ENCODE results near the gene DLGAP4.

DLGAP4 gene

GRCh38 chr20:36336954-36337704, 31.0 kb downstream of the DLGAP4 start:
- no peak overlapping the region for H3K4me3 ChIP-seq (ENCODE audit: low read depth, low read length)
- no peaks in the 10 kb centered on the region for H3K36me3 ChIP-seq (ENCODE audit: control insufficient read depth, insufficient read depth, low read length)
- H3K27ac ChIP-seq (ENCODE audit: low read depth, low read length) = no peak overlapping the region
- H3K9ac ChIP-seq (ENCODE audit: low read length) = no peak overlapping the region
- H3K4me1 ChIP-seq (ENCODE audit: control insufficient read depth, insufficient read depth, low read length) = peaks cover 48% of the 10 kb centered on the region
- H3K27me3 ChIP-seq (ENCODE audit: control insufficient read depth, insufficient read depth, low read length) = peaks cover 16% of the 10 kb centered on the region
- no peaks in the 10 kb centered on the region for H3K9me3 ChIP-seq (ENCODE audit: control insufficient read depth, insufficient read depth, low read depth, low read length)

- Histone ChIP-seq H3K9ac (ENCODE audit: low read length) (no peak overlapping the region), H3K27me3 (ENCODE audit: control insufficient read depth, insufficient read depth, low read length) (peaks cover 15% of the 10 kb centered on the region)
These were observed 31.7 kb downstream of the DLGAP4 start for GRCh38 chr20:36337886-36338285.

GRCh38 chr20:36339646-36340592, 33.8 kb downstream of the DLGAP4 start:
- peaks cover 26% of the 10 kb centered on the region for H3K4me1 ChIP-seq (ENCODE audit: control insufficient read depth, insufficient read depth, low read length)
- no peaks in the 10 kb centered on the region for H3K27me3 ChIP-seq (ENCODE audit: control insufficient read depth, insufficient read depth, low read length)
- no peak overlapping the region for H3K9ac ChIP-seq (ENCODE audit: low read length)
- no peaks in the 10 kb centered on the region for H3K36me3 ChIP-seq (ENCODE audit: control insufficient read depth, insufficient read depth, low read length)
- H3K27ac ChIP-seq (ENCODE audit: low read depth, low read length) = no peak overlapping the region
- H3K4me3 ChIP-seq (ENCODE audit: low read depth, low read length) = no peak overlapping the region
- no peaks in the 10 kb centered on the region for H3K9me3 ChIP-seq (ENCODE audit: control insufficient read depth, insufficient read depth, low read depth, low read length)

More at GRCh38 chr20:36337886-36338285, 31.7 kb downstream of the DLGAP4 start:
- H3K36me3 ChIP-seq (ENCODE audit: control insufficient read depth, insufficient read depth, low read length) = no peaks in the 10 kb centered on the region
- no peak overlapping the region for H3K4me3 ChIP-seq (ENCODE audit: low read depth, low read length)
- H3K27ac ChIP-seq (ENCODE audit: low read depth, low read length) = no peak overlapping the region
- H3K9me3 ChIP-seq (ENCODE audit: control insufficient read depth, insufficient read depth, low read depth, low read length) = no peaks in the 10 kb centered on the region
- peaks cover 46% of the 10 kb centered on the region for H3K4me1 ChIP-seq (ENCODE audit: control insufficient read depth, insufficient read depth, low read length)

- H3K36me3 ChIP-seq (ENCODE audit: control insufficient read depth, insufficient read depth, low read length) = no peaks in the 10 kb centered on the region
- H3K27me3 ChIP-seq (ENCODE audit: control insufficient read depth, insufficient read depth, low read length) = no peaks in the 10 kb centered on the region
- no peaks in the 10 kb centered on the region for H3K9me3 ChIP-seq (ENCODE audit: control insufficient read depth, insufficient read depth, low read depth, low read length)
- no peak overlapping the region for H3K4me3 ChIP-seq (ENCODE audit: low read depth, low read length)
- no peak overlapping the region for H3K9ac ChIP-seq (ENCODE audit: low read length)
- peaks cover 24% of the 10 kb centered on the region for H3K4me1 ChIP-seq (ENCODE audit: control insufficient read depth, insufficient read depth, low read length)
- H3K27ac ChIP-seq (ENCODE audit: low read depth, low read length) = no peak overlapping the region
These were observed 34.5 kb downstream of the DLGAP4 start for GRCh38 chr20:36340593-36340990.

GRCh38 chr20:36341331-36342020, 35.3 kb downstream of the DLGAP4 start:
- H3K9me3 ChIP-seq (ENCODE audit: control insufficient read depth, insufficient read depth, low read depth, low read length) = no peaks in the 10 kb centered on the region
- H3K27ac ChIP-seq (ENCODE audit: low read depth, low read length) = no peak overlapping the region
- H3K4me1 ChIP-seq (ENCODE audit: control insufficient read depth, insufficient read depth, low read length) = peaks cover 21% of the 10 kb centered on the region
- no peak overlapping the region for H3K4me3 ChIP-seq (ENCODE audit: low read depth, low read length)
- no peaks in the 10 kb centered on the region for H3K36me3 ChIP-seq (ENCODE audit: control insufficient read depth, insufficient read depth, low read length)
- H3K9ac ChIP-seq (ENCODE audit: low read length) = no peak overlapping the region
- no peaks in the 10 kb centered on the region for H3K27me3 ChIP-seq (ENCODE audit: control insufficient read depth, insufficient read depth, low read length)

- H3K9ac ChIP-seq (ENCODE audit: low read length) = no peak overlapping the region
- H3K4me3 ChIP-seq (ENCODE audit: low read depth, low read length) = no peak overlapping the region
- H3K27ac ChIP-seq (ENCODE audit: low read depth, low read length) = no peak overlapping the region
- H3K27me3 ChIP-seq (ENCODE audit: control insufficient read depth, insufficient read depth, low read length) = no peaks in the 10 kb centered on the region
- no peaks in the 10 kb centered on the region for H3K36me3 ChIP-seq (ENCODE audit: control insufficient read depth, insufficient read depth, low read length)
- no peaks in the 10 kb centered on the region for H3K9me3 ChIP-seq (ENCODE audit: control insufficient read depth, insufficient read depth, low read depth, low read length)
- H3K4me1 ChIP-seq (ENCODE audit: control insufficient read depth, insufficient read depth, low read length) = peaks cover 14% of the 10 kb centered on the region
These were observed 36.4 kb downstream of the DLGAP4 start for GRCh38 chr20:36342331-36343120.

GRCh38 chr20:36343641-36344040, 37.5 kb downstream of the DLGAP4 start:
- H3K27me3 ChIP-seq (ENCODE audit: control insufficient read depth, insufficient read depth, low read length) = no peaks in the 10 kb centered on the region

GRCh38 chr20:36344517-36345132, 38.5 kb downstream of the DLGAP4 start:
- no peaks in the 10 kb centered on the region for H3K9me3 ChIP-seq (ENCODE audit: control insufficient read depth, insufficient read depth, low read depth, low read length)
- H3K4me1 ChIP-seq (ENCODE audit: control insufficient read depth, insufficient read depth, low read length) = peaks cover 7% of the 10 kb centered on the region
- H3K27me3 ChIP-seq (ENCODE audit: control insufficient read depth, insufficient read depth, low read length) = no peaks in the 10 kb centered on the region
- H3K27ac ChIP-seq (ENCODE audit: low read depth, low read length) = no peak overlapping the region
- no peak overlapping the region for H3K4me3 ChIP-seq (ENCODE audit: low read depth, low read length)
- no peaks in the 10 kb centered on the region for H3K36me3 ChIP-seq (ENCODE audit: control insufficient read depth, insufficient read depth, low read length)
- no peak overlapping the region for H3K9ac ChIP-seq (ENCODE audit: low read length)

More at GRCh38 chr20:36343641-36344040, 37.5 kb downstream of the DLGAP4 start:
- H3K4me1 ChIP-seq (ENCODE audit: control insufficient read depth, insufficient read depth, low read length) = peaks cover 10% of the 10 kb centered on the region
- no peaks in the 10 kb centered on the region for H3K36me3 ChIP-seq (ENCODE audit: control insufficient read depth, insufficient read depth, low read length)
- no peaks in the 10 kb centered on the region for H3K9me3 ChIP-seq (ENCODE audit: control insufficient read depth, insufficient read depth, low read depth, low read length)
- H3K4me3 ChIP-seq (ENCODE audit: low read depth, low read length) = no peak overlapping the region
- no peak overlapping the region for H3K27ac ChIP-seq (ENCODE audit: low read depth, low read length)
- no peak overlapping the region for H3K9ac ChIP-seq (ENCODE audit: low read length)

GRCh38 chr20:36346256-36346655, 40.1 kb downstream of the DLGAP4 start:
- H3K9ac ChIP-seq (ENCODE audit: low read length) = no peak overlapping the region
- no peaks in the 10 kb centered on the region for H3K4me1 ChIP-seq (ENCODE audit: control insufficient read depth, insufficient read depth, low read length)
- H3K9me3 ChIP-seq (ENCODE audit: control insufficient read depth, insufficient read depth, low read depth, low read length) = no peaks in the 10 kb centered on the region
- H3K27ac ChIP-seq (ENCODE audit: low read depth, low read length) = no peak overlapping the region
- no peak overlapping the region for H3K4me3 ChIP-seq (ENCODE audit: low read depth, low read length)
- no peaks in the 10 kb centered on the region for H3K36me3 ChIP-seq (ENCODE audit: control insufficient read depth, insufficient read depth, low read length)
- H3K27me3 ChIP-seq (ENCODE audit: control insufficient read depth, insufficient read depth, low read length) = no peaks in the 10 kb centered on the region

All from HUES6 (cell line).